ENCODE measurements around the gene HDAC4. TPM values are rescaled to one million over a fixed set of nuclear protein-coding genes. Genes with fewer than 3 reads are reported as not detected.

Gene HDAC4
- total RNA-seq, 1 experiment from 2014 or later: 61.5 TPM

DNA sequence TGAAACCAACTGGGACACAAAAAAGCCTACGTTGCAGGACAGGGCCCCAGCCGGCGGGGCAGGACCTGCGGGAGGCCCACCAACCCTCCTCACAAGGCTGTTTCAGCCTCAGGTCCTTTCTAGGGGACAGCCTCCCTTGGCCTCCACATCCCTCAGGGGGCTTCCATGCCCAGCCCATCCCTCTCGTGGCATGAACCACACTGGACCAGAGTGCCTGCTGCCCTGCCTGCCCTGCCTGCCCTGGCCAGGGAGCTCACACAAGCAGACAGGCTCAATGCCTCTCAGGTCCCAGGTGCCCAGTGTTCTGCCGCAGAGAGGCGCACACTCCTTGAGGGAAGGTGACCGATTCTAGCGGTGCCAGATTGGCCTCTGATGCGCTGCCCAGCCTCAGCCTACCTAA is 57.4 kb downstream of the HDAC4 start:
- Histone ChIP-seq H3K27me3 (ENCODE audit: insufficient read depth, low read depth) (no peaks in the 10 kb centered on the region), H3K9me3 (ENCODE audit: insufficient read depth, low read depth) (peaks cover 3% of the 10 kb centered on the region; the same call in 1 of the 2 replicates), H2AFZ (no peak overlapping the region), H3K4me1 (replicated peaks; ENCODE audit: insufficient read depth) (no peaks in the 10 kb centered on the region), H3K36me3 (ENCODE audit: low read depth) (no peaks in the 10 kb centered on the region), H3K4me2 (no peak overlapping the region), H4K20me1 (ENCODE audit: insufficient read depth) (no peaks in the 10 kb centered on the region), H3K9me2 (ENCODE audit: insufficient read depth) (no peaks in the 10 kb centered on the region), H3K4me3 (no peak overlapping the region), H3K27ac (no peak overlapping the region), H3F3A (ENCODE audit: insufficient read depth, low read depth) (peaks cover 13% of the 10 kb centered on the region; the same call in 1 of the 2 replicates), H3K79me2 (ENCODE audit: low read depth) (0 out of 2 replicates have a peak, but pooled peaks cover 16% of the 10 kb centered on the region)
- TF ChIP-seq, protein P1, sequence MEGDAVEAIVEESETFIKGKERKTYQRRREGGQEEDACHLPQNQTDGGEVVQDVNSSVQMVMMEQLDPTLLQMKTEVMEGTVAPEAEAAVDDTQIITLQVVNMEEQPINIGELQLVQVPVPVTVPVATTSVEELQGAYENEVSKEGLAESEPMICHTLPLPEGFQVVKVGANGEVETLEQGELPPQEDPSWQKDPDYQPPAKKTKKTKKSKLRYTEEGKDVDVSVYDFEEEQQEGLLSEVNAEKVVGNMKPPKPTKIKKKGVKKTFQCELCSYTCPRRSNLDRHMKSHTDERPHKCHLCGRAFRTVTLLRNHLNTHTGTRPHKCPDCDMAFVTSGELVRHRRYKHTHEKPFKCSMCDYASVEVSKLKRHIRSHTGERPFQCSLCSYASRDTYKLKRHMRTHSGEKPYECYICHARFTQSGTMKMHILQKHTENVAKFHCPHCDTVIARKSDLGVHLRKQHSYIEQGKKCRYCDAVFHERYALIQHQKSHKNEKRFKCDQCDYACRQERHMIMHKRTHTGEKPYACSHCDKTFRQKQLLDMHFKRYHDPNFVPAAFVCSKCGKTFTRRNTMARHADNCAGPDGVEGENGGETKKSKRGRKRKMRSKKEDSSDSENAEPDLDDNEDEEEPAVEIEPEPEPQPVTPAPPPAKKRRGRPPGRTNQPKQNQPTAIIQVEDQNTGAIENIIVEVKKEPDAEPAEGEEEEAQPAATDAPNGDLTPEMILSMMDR (conservative IDR thresholded peaks at IDR 0.05): no peak
- no peak for TF ChIP-seq EZH2 (IDR thresholded peaks at IDR 0.05; ENCODE audit: low read depth)
- no peak for DNase-seq
- no TSS peak for BruUV-seq (replicated peaks)
- POLR2A ChIA-PET (ENCODE audit: unreplicated experiment): no interaction called here
- CTCF ChIA-PET: interaction anchor here (0.5 kb wide), 1 partner anchor 74 kb away, joined by 9 read pairs; no protein-coding TSS in a partner anchor
- intact Hi-C loops (cut with micrococcal nuclease; ENCODE audit: unreplicated experiment): no loop called here

DNA sequence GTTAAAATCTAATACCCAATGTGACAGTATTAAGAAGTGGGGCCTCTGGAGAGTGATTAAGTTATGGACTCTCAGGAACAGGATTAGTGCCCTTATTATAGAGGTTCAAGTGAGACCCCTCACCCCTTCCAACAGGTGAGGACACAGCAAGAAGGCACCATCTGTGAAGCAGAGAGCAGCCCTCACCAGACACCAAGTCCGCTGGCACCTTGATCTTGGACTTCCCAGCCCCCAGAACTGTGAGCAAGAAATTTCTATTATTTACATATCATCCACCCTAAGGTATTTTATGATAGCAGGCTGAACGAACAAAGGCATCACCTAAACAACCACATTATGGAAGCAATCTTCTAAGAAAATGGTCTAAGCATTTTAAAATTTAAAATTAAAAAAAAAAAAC is 59.0 kb downstream of the HDAC4 start:
- Histone ChIP-seq H3K4me2 (no peak overlapping the region), H3K79me2 (ENCODE audit: low read depth) (0 out of 2 replicates have a peak, but pooled peaks cover 14% of the 10 kb centered on the region), H2AFZ (no peak overlapping the region), H3K9me2 (ENCODE audit: insufficient read depth) (no peaks in the 10 kb centered on the region), H3K4me1 (replicated peaks; ENCODE audit: insufficient read depth) (no peaks in the 10 kb centered on the region), H3K36me3 (ENCODE audit: low read depth) (no peaks in the 10 kb centered on the region), H3K4me3 (no peak overlapping the region), H3K27me3 (ENCODE audit: insufficient read depth, low read depth) (no peaks in the 10 kb centered on the region), H3K27ac (no peak overlapping the region), H4K20me1 (ENCODE audit: insufficient read depth) (no peaks in the 10 kb centered on the region), H3K9me3 (ENCODE audit: insufficient read depth, low read depth) (peaks cover 2% of the 10 kb centered on the region; the same call in 1 of the 2 replicates), H3F3A (ENCODE audit: insufficient read depth, low read depth) (peaks cover 10% of the 10 kb centered on the region; the same call in 1 of the 2 replicates)
- TF ChIP-seq, protein P1 (conservative IDR thresholded peaks at IDR 0.05): no peak
- TF ChIP-seq EZH2 (IDR thresholded peaks at IDR 0.05; ENCODE audit: low read depth): no peak
- ChIA-PET CTCF (no interaction called here), POLR2A (ENCODE audit: unreplicated experiment) (interaction anchor here (0.6 kb wide), 1 partner anchor 59 kb away, joined by 8 read pairs; no protein-coding TSS in a partner anchor)
- no TSS peak for BruUV-seq (replicated peaks)
- intact Hi-C loops (cut with micrococcal nuclease; ENCODE audit: unreplicated experiment): no loop called here
- DNase-seq: no peak

DNA sequence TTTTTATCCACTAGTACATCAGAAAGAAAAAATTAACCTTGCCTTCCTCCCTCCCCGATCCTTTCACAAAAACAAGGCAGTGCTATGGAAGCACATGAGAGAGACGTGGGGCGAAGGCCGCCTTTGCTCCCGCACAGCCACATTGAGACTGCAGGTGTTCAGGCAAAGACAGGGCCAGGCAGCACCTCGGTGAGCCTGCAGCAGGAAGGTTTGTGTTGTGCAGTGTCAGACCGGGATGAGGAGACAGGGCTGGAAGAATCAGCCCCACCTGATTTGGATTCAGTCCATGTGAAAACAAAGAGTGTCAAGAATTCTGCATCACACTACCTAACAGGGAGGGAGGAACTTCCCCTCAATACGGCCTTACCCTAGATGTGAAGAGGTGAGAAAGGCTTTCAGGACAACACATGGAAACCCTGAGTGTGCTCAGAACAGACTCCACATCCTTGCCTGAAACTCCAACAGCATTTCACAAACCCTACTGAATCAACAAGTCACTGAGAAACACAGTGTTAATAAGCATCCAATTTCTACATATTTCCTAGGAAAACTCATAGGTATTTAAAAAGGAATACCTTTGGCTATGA is 59.6 kb downstream of the HDAC4 start:
- Histone ChIP-seq H3K27ac (no peak overlapping the region), H3K79me2 (ENCODE audit: low read depth) (0 out of 2 replicates have a peak, but pooled peaks cover 8% of the 10 kb centered on the region), H3K4me1 (replicated peaks; ENCODE audit: insufficient read depth) (no peaks in the 10 kb centered on the region), H2AFZ (no peak overlapping the region), H3K9me3 (ENCODE audit: insufficient read depth, low read depth) (no peaks in the 10 kb centered on the region), H3K9me2 (ENCODE audit: insufficient read depth) (no peaks in the 10 kb centered on the region), H4K20me1 (ENCODE audit: insufficient read depth) (no peaks in the 10 kb centered on the region; the same call in 1 of the 2 replicates), H3F3A (ENCODE audit: insufficient read depth, low read depth) (peaks cover 4% of the 10 kb centered on the region; the same call in 1 of the 2 replicates), H3K4me3 (no peak overlapping the region), H3K27me3 (ENCODE audit: insufficient read depth, low read depth) (no peaks in the 10 kb centered on the region), H3K36me3 (ENCODE audit: low read depth) (no peaks in the 10 kb centered on the region), H3K4me2 (no peak overlapping the region)
- CTCF ChIA-PET: no interaction called here
- BruUV-seq (replicated peaks): no TSS peak
- intact Hi-C loops (cut with micrococcal nuclease; ENCODE audit: unreplicated experiment): no loop called here
- no peak for DNase-seq
- no peak for TF ChIP-seq EZH2 (IDR thresholded peaks at IDR 0.05; ENCODE audit: low read depth)
- TF ChIP-seq, protein P1 (conservative IDR thresholded peaks at IDR 0.05): no peak
- POLR2A ChIA-PET (ENCODE audit: unreplicated experiment): no interaction called here
